GM21381 (cell line): ENCODE results near the gene AKIRIN2.

Source experiments
- ATAC-seq: cut with Tn5 transposase; IDR thresholded peaks from one replicate; pipeline ENCODE4 v1.9.1; 2021; ENCODE audit warnings: mild to moderate bottlenecking, moderate library complexity; ENCODE audit not compliant: unreplicated experiment

AKIRIN2 gene

DNA sequence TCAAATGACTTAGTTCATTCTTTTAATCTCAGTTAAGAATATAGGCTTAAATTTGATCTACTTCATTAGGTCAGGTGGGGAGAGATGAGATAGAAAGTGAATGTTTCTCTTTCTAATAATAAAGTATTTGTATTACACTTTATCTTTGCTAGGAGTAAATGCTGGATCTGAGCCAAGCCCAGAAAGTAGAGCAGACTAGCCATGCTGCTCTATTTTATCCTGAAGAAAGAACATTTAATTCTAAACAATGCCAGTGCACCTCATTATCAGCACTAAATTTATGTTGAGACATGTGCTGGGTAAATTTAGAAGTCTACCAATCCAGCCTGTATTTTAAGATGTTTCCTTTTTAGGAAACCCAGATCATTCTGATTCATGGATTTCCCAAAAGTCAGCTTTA lies 43.5 kb downstream of the AKIRIN2 start:
- ATAC-seq: no peak

DNA sequence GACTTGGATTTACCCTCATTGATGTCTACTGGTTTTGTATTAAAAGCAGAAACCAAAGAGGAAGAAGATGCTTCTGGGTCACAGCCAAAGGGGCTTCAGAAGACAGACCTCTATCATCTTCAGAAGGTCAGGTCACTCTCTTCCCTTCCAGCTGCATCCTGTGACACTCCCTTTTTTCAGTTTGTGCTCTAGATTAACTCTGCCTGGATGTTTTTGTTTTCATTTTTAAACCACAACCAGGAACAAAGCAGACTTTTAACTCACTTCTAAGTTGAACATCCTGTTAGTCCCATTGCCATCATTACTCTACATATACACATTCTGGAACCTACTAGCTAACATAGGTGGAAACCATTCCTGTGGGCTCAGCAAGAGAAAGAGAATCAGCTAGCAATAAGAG lies 45.2 kb downstream of the AKIRIN2 start:
- ATAC-seq: peak; percentile 74

DNA sequence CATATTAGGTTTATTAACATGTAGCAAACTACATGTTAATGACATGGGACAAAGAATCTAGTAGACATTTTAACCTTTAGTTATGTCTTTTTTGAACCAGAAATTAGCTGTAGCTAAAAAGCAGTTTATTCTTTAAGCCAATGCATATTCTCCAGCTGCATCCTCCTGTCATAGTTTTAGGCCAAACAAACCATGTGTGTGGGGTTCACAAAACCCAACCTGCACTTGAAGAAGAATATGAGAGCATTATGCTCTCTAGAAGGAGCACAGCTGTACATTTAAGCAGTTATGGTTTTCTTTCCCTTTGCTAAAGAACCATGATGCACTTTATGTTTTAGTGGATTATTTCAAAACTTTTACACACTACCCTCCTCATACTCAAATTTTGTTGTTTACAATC lies 46.2 kb downstream of the AKIRIN2 start:
- no peak for ATAC-seq

DNA sequence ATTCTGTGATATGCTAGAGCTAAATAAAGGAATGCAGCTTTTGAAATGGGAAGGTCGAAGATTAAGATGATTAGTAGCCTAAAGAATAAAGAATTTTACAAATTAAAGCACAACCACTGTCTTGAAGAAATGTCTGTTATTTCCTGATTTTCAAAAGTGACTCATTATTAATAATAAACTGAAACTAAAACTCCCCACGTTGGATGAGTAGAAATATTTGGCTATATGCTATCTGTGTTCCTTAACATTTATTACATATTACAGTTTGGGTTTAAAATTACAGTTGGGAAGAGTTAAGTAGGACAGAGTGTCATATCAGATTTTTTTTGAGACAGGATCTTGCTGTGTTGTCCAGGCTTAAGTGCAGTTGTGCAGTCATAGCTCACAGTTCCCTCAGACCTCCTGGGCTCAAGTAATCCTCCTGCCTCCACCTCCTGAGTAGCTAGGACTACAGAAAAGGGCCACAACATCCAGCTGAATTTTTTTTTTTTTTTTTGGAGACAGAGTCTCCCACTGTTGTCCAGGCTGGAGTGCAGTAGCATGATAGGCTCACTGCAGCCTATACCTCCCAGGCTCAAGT lies 47.1 kb downstream of the AKIRIN2 start:
- no peak for ATAC-seq

DNA sequence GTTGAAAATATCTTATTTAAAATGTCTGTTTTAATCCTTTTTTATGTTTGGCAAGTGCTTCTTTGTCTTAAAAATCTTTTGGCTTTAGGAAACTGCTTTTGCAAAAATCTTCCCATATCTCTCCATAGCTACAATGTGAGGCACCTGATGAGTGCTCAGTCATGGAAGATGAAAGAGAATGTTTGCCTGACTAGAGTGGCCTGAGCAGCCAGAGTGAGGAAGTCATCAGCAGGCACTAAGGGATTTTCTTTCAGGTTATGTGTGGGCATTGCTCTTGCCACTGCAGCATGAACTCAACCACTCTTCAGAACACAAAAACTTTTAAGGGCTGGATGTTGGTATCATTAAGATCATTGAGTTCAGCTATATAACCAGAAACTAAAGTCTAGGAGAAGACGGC lies 47.9 kb downstream of the AKIRIN2 start:
- ATAC-seq: no peak

DNA sequence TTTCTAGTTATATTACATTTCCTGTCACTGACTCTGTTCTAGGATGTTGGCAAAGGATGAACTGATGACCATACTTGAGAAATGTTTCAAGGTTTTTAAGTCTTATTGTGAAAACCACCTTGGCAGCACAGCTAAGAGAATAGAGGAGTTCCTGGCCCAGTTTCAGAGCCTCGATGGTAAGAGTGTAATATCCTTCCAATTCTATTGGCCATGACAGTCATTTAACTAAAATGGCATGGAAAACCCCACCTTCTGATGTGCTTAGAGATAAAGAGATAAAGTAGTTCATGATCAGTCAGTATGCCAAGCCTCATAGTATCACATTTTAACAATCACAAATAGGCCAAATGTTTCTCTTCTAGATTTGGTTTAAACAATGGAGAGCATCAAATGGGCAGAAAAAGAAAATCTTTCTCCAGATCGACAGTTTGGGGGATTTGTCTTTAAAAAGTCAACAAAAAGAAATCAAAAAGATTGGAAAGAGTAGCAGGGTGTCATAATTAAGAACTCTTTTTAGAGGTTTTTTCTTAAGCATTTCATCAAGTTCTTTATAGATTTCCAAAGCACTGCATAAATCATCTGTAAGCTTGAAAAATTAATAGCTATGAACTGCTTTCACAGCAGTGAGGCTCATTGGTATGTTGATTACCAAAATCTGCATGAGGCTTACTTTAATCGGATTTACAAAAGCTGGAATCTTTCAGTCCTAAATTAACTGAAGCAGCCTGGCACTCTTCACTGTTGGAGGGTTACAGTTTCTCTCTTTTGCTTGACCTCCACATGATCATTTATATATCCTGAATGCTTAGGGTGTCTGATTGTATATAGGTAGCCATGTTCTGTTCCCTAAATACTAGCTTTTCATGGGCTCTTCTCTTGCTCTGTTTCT lies 48.7 kb downstream of the AKIRIN2 start:
- no peak for ATAC-seq

DNA sequence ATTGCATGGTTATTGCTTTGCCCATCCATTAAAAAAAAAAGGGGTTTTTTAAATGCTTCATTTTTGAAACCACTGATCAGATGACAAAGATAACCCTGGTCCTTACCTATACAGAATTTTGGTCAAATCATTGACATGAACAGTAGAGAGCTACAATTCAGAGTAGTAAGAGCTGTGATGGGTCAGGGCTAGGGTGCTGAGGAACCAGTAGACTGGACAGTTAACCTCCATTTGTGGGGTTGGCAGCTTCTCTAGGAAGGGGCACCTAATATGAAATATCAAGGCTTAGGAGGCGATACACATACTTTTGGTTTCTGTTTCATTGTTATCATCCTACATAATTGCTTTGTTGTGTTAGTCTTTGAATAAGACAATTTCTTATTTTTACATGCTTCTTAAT lies 57.0 kb downstream of the AKIRIN2 start:
- ATAC-seq: no peak

DNA sequence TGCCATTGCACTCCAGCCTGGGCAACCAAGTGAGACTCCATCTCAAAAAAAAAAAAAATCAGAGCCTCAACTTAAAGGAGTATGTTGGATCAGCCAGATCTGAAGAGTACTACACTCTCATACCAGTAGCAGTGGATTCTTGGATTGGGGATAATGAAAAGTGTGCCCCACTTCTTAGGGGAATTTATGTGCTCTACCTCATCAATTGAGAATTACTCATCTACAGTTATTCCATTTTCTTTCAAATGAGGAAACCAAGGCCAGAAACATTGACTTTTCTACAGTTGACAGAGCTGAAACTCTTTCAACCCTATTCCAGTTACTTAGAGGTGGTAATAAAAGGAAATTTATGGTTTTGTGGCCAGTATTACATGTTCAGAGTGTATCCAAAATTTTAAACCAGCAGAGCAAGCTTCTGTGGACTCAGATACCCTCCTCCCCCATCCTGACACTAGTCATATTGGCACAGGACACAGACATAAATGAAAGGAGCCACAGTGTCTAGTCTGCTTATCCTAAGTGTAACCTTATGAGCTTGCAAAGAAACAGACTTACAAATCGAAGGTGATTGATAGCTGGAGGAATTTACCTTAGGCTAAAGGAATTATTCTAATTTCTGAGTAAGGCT lies 60.9 kb downstream of the AKIRIN2 start:
- ATAC-seq: no peak

DNA sequence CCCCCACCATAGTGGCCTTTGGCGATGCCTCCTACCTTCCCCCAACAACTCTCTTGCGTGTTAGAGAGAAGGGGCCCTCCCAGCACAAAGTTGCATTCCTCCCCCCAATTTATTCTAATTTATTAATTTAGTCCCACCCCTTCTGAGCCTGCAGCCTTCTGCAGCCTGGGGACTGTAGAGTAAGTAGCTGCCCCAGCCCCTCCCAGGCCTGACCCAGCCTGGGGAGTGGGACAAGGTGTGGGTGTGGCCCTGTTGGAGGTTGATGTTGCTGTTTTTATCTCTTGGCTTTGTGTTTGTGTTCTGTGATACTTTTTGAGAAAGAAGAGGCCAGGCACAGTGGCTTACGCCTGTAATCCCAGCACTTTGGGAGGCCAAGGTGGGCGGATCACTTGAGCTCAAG lies 62.7 kb downstream of the AKIRIN2 start:
- no peak for ATAC-seq

DNA sequence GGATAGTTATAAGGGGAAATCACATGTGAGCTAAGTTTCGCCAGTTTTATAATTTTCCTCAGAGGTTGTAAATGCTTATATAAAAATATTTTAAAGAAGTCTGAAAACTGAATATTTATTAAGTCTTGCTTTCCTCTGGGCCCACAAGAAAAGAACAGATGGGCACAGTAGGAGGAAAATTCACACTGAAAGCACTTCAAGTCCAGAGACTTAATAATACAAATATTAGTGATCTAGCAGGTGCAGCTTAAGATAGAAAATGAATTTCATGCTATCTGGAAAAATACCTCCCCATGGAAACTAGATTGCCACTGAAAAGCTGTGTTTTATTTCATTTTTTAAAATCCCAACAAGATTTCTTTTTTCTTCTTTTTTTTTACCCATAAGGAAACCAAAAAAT lies 64.9 kb downstream of the AKIRIN2 start:
- ATAC-seq: no peak

DNA sequence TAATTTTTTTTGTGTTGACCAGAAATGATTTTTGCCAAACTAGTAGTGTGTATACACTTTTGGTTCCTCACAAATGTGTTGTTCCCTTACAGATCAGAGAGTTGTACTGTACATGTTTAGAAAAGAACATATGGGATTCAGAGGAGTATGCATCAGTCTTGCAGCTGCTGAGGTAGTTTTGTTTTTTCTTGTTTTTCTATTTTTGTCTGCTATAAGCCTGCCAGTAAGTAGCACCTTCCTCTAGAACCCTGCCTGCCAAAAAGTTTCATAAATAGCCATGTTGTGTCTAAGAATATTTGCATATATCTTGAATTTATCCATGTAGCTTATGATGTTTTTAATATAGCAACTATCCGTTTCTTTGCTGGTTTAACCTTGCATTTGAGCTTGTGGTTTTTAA lies 65.7 kb downstream of the AKIRIN2 start:
- ATAC-seq: no peak

DNA sequence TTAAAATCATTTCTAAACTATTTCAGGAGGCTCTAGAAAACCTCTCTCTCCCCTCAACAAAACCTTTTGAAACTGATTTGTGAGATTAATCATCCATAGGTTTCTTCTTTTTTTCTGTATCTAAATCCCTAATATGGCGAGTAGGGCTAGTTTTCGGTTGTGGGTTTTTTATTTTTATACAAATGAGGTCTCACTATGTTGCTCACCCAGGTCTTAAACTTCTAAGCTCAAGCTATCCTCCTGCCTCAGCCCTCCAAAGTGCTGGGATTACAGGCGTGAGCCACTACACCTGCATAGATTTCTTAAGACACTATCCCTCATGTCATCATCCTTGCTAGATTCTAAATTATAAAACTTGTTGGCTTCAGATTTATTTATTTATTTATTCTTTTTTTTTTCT lies 68.2 kb downstream of the AKIRIN2 start:
- no peak for ATAC-seq

DNA sequence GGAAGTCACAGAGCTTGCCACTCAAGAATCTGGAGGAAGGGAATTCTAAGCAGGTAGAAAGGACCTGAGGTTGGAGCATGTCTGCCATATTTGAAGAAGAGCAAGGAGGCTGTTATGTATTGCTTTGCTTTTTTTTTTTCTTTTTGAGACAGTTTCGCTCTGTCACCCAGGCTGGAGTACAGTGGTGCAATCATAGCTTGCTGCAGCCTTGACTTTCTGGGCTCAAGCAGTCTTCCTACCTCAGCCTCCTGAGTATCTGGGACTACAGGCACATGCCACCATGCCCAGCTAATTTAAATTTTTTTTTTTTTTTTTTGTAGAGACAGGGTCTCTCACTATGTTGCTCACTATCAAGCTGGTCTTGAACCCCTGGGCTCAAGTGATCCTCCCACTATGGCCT lies 71.3 kb downstream of the AKIRIN2 start:
- ATAC-seq: no peak

DNA sequence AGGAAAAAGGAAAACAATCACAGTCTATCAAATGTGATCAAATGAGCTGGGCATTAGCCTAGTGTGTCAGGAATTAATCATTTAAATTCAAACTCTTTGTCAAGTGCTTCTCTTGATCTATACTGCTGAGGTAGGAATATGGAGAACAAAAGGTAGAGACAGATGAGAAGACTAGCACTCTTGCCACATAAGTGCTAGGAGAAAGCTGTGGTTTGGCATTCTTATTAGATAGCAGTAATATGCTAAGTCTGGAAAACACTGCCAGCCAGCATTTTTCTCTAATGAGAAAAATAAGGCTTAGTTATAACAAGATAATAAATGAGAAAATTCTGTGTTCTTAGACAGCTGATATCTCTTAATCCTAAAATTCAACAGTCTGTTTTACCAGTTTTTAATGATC lies 73.2 kb downstream of the AKIRIN2 start:
- ATAC-seq: no peak

DNA sequence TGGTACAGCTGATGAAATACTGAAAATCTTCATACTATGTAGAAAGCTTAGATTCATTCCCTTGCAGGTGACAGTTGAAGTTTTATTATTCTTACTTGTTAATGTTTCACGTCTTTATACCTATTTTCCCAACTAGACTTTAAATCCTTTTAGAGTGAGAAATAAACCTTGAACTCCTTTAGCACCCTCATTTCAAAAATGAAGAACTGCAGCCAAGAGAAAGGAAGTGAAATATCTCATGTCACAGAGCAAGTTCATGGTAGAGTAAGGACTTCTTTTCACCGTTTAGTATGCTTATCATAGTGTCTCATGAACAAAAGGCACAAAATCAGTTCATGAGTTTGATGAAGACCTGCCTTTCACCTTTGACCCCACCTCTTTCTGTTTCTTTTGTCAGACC lies 73.6 kb downstream of the AKIRIN2 start:
- no peak for ATAC-seq
